ENCODE results near the gene CTSD.

CTSD gene

GRCh38 chr11:1756791-1757771, 6.6 kb downstream of the CTSD start:
- DNase-seq (ENCODE audit: low spot score) (no peak), FAIRE-seq (no peak)

- FAIRE-seq (no peak), DNase-seq (ENCODE audit: low spot score) (no peak)
These were observed 7.8 kb downstream of the CTSD start for GRCh38 chr11:1755692-1756561.

GRCh38 chr11:1755344-1755691, 8.4 kb downstream of the CTSD start:
- DNase-seq (ENCODE audit: low spot score) (no peak), FAIRE-seq (no peak)

DNA sequence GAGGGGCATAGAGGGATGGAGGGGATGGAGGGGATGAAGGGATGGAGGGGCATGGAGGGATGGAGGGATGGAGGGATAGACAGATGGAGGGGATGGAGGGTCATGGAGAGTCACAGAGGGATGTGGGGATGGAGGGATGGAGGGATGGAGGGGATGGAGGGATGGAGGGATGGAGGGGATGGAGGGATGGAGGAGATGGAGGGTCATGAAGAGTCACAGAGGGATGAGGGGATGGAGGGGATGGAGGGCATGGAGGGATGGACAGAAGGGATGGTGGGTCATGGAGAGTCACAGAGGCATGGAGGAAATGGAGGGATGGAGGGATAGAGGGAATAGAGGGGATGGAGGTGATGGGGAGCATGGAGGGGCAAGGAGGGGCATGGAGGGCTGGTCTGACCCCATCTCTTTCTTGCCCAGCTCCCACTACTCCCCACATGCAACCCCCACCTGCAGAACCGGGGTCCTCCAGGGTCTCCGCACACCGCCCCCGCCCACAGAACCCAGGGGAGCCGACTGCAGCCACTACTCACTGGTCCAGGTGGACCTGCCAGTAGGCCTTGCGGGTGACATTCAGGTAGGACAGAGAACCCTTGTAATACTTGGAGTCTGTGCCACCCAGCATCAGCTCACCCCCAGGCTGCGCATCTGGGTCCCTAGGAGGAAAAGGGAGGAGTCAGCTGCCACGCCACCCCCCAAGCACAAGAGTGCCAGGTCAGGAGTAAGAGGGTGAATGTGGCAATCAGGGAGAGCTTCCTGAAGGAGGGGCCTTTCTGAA, 9.2 kb downstream of the CTSD start:
- DNase-seq (ENCODE audit: low spot score) (no peak), FAIRE-seq (no peak)

- DNase-seq (ENCODE audit: low spot score) (no peak), FAIRE-seq (no peak)
These were observed 9.8 kb downstream of the CTSD start for GRCh38 chr11:1753929-1754305.

DNA sequence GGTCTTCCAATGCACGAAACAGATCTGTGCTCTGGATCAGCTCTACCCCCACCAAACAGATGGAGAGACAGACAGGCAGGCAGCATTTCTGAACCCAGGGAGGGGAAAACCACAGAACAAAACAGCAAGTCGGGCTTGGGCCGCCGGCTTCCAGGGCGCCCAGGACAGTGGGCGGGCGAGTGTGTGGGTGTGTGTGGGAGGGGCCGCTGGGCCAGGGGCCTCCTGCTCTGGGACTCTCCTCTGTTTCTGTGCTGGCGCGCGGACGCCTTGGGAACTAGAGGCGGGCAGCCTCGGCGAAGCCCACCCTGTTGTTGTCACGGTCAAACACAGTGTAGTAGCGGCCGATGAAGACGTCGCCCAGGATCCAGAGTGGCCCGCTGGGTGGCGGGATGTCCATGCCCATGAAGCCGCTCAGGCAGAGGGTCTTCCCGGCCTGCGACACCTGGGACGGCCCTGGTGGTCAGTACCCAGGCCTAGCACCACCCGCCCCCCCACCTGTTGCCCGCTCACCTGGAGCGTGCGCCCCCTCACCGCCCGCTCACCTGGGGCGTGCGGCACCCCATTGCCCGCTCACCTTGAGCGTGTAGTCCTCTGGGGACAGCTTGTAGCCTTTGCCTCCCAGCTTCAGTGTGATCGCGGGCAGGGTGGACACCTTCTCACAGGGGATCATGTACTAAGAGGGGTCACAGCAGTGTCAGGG, 10.3 kb downstream of the CTSD start:
- DNase-seq (ENCODE audit: low spot score) (no peak), FAIRE-seq (no peak)

DNA sequence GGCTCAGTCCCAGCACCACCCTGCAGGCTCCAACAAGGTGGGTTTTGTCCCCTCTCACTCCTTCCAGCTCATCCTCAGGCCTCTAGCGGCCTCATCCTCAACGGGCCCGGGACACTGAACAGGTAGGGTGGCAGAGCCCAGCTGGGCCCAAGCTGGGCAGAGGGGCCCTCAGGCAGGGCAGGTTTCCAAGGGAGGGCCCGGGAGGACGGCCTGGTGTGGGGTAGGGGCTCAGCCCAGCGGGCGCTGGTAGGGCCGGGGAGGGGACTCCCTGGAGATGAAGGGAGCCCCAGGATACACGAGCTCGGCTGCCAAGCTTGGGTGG, 10.9 kb downstream of the CTSD start:
- DNase-seq (ENCODE audit: low spot score) (no peak), FAIRE-seq (no peak)

DNA sequence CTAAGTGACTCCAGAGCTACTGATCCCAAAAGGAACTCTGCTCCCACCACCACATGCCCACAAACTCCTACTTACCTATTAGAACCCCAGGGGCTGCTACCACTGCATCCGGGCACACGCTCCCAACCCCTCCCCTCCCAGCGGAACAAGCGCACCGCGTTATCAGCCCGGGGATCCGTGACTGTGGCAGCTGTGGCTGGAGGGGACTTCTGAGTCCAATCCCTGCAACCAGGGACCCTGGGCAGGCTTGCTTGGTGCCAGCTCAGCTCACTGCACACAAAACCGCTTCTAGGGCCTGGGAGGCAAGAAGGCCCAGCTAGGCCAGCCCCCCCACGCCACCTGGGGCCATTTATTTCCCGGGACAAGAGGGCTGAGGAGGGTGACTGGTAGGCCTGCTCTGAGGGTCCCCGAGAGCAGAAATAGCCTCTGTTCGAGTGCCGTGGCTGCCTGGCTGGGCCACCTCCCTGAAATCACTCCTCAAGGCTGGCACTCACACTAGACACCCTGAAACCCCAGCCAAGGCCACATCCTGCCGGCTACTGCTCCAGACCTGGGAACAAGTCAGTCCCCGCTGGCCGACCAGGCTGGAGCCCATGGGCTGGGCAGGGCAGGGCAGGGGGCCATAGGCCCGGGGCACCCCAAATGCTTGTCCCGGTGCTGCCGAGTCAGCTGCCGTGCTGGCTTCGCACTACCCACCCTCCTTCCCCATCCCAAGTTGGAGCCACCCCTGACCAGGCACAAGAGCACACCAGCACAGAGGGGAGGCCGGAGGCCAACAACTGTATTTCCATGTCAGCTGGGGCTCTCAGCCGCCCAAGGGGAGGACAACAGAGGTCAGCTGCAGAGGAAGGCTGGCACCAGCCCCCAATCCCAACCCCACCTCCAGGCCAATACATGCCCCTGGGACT, 11.5 kb downstream of the CTSD start:
- no peak for DNase-seq (ENCODE audit: low spot score)
- no peak for FAIRE-seq

- DNase-seq (ENCODE audit: low spot score) (no peak), FAIRE-seq (no peak)
These were observed 12.2 kb downstream of the CTSD start for GRCh38 chr11:1751531-1751921.

- no peak for FAIRE-seq
- DNase-seq (ENCODE audit: low spot score): no peak
These were observed 12.7 kb downstream of the CTSD start for GRCh38 chr11:1750840-1751530.

DNA sequence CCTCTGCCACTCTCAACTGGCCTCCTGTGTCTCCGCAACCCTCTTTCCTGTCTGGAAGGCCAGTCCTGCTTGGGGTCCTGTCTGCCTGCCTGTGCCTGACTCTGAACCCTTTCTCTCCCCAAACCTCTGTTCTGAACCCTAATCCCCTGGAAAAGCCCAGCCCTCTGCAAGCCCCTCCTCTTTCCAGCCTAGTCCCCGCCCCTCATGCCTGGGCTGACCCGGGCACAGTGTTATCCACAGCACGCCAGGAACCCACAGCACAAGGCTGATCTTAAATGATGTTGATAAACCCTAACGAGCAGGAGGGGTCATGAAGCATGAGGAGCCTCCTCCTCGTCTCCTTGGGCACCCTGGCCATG, 13.3 kb downstream of the CTSD start, which contains the start of gene IFITM10:
IFITM10 (minus strand) TSS at position 115 of the 359 bp plus-strand sequence. CDS start 153 bp downstream, outside the sequence.
- DNase-seq (ENCODE audit: low spot score) (no peak), FAIRE-seq (no peak)

DNA sequence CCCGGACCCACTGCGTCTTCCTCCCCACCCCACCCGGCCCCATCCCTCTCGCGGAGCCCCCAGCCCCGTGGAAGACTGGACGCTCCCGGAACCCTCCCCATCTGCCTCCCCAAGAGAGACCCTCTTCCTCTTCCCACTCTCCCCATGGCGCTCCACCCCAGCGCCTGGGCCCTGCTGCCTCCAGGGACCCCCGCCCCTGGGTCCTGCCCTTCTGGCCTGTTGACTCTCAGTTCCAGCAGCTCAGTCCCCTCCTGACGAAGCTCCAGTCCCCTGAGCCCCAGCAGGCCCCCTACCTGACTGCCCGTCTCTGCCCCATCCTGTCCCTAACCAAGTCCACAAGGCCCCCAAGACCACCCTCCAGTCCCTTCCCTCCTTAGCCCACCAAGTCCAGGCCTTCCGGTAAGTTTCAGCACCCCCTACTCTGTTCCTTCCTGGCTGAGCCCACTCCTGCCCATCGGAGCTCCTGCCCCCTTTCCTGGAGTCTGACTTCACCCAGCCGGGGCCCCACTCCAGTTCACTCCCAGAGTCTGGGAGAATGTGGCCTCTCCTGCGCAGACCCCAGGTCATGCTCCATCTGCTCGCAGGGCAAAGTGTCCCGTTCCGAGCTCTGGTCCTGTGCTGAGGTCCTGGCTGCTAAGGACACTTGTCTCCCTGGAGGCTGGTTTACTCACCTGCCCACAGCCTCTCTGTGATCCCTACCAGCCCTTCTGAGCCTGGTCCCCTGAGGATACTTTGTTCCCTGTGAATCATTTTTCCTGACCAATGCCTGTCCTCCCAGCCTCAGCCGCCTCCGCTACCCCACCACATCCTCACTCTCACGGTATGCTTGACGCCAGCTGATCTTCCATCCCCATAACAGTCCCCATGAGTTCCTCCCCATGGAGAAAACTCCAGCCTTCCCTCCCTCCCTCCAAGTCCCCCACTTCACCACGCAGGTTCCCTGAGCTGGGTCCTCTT, 14.1 kb downstream of the CTSD start:
- FAIRE-seq: no peak
- DNase-seq (ENCODE audit: low spot score): peak; percentile 72

- FAIRE-seq (no peak), DNase-seq (ENCODE audit: low spot score) (peak; percentile 63)
These were observed 14.9 kb downstream of the CTSD start for GRCh38 chr11:1748636-1749394.

DNA sequence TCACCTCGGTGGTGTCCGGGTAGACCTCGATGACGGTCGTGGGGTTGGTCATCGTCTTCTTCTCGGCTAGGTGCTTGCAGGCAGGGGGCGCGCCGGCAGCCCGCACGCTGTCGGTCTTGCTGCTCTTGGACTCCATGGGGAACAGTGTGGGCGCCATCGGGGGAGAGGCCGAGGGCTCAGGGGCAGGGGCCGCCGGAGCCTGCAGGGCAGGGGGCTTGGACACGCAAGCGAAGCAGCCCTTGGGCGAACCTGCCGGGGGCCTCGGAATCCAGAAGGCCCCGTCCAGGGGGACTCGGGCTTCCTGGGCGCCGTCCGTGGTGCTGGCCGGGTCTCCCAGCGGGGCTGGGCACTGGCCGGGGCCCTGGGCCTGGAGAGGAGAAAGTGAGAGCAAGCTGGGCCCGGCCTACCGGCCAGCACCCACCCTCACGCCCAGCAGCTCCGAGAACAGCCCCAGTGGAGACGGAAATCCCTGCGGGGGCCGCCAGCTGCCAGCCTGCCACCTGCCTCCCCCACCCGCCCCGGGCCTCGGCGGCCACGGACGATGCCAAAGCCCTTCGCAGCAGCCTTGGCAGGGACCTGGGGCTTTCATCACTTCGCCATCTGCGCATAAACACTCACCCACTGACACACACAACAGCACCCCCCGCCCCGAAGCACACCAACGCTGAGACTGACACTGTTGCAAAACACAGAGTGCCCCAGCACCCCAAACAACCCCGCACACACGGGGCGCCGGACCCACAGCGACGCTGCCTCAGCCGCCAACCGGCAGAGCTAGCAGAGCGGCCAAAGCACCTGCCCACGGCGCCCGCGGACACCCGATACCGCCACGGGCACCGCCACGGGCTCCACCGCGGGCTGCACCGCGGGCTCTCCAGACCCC, 15.7 kb downstream of the CTSD start:
- DNase-seq (ENCODE audit: low spot score) (no peak), FAIRE-seq (no peak)

GRCh38 chr11:1746956-1747752, 16.6 kb downstream of the CTSD start:
- DNase-seq (ENCODE audit: low spot score) (no peak), FAIRE-seq (no peak)

DNA sequence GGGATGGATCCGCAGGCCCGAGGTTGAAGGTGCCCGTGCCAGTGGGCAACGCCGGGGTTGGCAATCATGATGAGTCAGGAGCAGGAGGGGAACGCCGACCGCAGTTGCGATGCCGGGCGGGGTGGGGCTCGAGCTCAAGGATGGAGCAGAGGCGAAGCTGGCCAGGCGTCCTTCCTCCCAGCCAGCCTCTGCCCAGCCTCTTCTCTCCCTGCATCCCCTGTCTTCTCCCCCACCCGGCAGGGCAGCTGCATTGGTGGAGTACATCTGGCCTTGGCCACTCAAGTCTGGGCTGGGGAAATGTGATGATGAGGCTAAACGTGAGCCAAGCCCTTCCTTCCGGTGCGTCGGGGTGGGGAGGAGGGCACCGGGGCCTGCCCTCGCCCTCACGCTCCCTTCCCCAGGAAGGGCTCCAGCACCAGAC, 17.2 kb downstream of the CTSD start:
- peak; percentile 31 for DNase-seq (ENCODE audit: low spot score)

More for the DNA sequence above, 17.2 kb downstream of the CTSD start:
- FAIRE-seq: no peak
